ENCODE results near the gene GCM1.

DNA sequence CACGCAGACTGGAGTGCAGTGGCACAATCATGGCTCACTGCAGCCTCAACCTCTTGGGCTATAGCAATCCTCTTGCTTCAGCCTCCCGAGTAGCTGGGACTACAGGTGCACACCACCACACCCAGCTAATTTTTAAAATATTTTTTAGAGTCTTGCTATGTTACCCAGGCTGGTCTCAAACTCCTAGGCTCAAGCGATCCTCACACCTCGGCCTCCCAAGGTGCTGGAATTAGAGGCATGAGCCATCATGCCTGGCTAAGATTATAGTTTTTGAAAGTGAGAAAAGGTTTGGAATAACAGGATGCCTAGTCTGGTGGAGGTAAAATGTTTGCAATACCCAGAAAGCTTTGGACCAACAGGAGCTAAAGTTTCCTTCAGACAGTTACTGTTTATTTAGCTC lies 23.4 kb downstream of the GCM1 start:
- TF ChIP-seq ATF3 (IDR thresholded peaks at IDR 0.05) (no peak), ATF3 (CRISPR knock-in tag; conservative IDR thresholded peaks at IDR 0.05) (no peak), LARP7 (IDR thresholded peaks at IDR 0.05) (no peak), ZNF449 (CRISPR knock-in tag; IDR thresholded peaks at IDR 0.05) (no peak), YY1 (IDR thresholded peaks at IDR 0.05; ENCODE audit: borderline replicate concordance in 1 of 3, control insufficient read depth in 1 of 3, extremely low read depth in 1 of 3, insufficient read depth in 3 of 3, insufficient read length in 1 of 3, insufficient replicate concordance in 2 of 3, low read depth in 1 of 3, low read length in 2 of 3) (no peak), BMI1 (IDR thresholded peaks at IDR 0.05; ENCODE audit: low read length) (no peak), POLR2AphosphoS5 (IDR thresholded peaks at IDR 0.05; ENCODE audit: control insufficient read depth, insufficient read depth, low read depth, low read length) (no peak), NBN (IDR thresholded peaks at IDR 0.05; ENCODE audit: low read depth) (no peak), ZFP36 (IDR thresholded peaks at IDR 0.05; ENCODE audit: low read depth, low read length, partially characterized antibody) (no peak), PYGO2 (tag; IDR thresholded peaks at IDR 0.05) (no peak), POLR2AphosphoS2 (IDR thresholded peaks at IDR 0.05; ENCODE audit: low read length) (no peak), KAT7 (CRISPR knock-in tag; IDR thresholded peaks at IDR 0.05; ENCODE audit: borderline replicate concordance) (no peak)
